Activated CD8-positive, alpha-beta memory T cell treated with anti-CD3 and anti-CD28 coated beads, Interleukin-2, amount 50 U/mL, for 1 hour (primary cell): ENCODE data around the gene GNG4.

Experiments
- DNase-seq: peaks from one replicate; pipeline ENCODE4 v3.0.0-alpha.2; 2020; ENCODE audit errors: extremely low read depth

Gene GNG4

DNA sequence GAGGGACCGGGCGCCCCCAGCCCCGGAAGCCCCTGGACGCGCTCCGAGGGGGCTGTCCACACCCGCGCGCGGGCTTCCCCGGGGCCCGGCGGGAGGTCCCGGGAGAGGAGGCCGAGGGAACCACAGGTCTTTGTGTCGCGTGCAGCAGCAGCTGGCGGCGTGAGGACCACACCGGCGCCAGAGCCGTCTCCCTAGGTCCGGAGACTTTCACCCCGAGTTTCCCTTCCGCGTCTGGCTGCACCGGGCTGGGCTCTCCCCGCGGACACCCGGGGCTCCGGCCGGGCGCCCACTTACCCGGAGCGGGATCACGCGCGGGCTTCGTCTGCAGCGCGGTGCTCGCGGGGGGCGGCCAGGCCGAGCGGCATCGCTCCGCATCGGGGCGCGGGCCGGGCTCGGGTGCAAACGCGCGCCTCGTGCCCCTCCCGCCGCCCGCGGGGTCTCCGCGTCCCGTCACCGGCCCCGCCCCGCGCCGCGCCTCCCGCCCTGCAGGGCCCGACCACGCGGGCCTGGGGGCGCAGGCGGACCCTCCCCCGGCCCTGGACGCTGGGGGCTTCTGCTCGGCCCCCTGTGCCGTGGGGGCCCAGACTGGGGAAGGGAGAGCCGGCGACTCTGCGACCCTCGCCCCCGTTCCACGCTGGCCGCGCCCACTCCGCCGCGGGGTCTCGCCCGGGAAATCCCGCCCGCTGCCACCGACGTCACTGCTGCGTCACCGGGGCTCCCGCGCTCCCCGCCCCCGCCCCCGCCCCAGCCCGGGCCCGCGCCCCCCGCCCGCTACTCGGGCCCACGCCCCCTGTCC, at the start of gene GNG4:
Gene GNG4 (minus strand): TSS at position 417 of the 796 bp plus-strand sequence. CDS start 65,946 bp downstream, outside the sequence.
- no peak for DNase-seq

DNA sequence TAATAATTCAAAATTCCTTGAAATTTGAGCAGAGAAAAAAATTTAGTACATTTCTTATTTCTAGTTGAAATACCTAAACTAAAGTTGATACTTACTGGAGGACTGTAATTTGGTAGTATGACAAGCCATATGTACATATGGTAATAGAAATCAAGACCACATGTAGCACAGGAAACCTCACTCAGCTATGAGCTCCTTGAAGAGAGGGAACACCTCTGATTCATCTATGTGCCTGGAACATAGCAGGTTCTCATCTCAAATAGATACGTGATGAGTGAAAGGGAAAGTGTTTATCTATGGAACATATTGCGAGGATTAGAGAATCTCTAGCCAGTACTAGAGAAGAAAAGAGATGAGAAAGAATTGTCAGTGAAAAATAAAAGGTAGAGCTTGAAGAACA, 47.9 kb upstream of the GNG4 start:
- no peak for DNase-seq

DNA sequence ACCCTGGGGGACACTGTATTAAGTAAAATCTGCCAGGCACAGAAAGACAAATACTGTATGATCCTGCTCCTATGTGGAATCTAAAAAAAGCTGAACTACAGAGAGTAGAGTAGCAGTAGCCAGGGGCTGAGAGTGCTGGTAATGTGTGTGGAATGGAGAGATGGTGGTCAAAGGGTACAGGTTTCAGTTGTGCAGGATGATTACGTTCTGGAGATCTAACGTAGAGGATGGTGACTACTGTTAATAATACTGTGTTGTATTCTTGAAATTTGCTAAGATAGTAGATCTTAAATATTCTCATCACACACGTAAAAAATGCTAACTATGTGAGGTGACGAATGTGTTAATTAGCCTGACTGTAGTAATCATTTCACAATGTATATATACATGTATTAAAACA, 39.8 kb upstream of the GNG4 start:
- no peak for DNase-seq

DNA sequence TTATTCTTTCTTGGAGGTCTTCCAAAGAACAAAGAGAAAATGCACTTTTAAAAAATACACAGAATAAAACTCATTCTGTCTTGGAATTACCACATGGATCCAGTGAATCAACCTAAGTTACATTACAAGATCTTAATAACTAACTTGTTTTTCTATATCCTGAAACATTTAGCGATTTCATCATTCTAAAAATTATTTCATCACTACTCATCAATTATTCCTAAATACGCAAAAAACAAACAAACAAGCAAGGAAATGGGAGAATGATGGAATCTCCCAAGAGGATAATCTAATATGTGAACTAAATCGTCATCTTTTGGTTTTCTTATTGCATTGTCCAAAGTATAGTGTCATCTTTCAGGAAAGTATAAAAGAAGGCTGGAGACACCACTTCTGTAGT, 38.5 kb upstream of the GNG4 start:
- no peak for DNase-seq

DNA sequence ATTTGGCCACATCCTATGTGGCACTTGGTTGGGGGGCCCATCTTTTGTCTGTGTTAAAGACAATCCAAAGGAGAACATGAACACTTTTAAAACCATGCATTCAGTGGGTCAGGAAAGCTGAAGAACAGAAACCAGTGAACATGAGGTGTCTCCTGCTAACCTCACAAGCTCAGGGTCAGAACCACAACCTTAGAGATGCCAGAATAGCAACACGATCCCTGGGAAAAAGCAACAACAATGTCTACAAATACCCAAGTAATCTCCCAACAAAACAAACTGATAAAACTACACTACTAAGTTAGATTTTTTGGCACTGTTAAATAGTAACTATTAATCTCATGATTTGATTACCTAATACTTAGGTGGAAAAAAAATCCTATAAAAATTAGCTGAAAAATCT, 34.1 kb upstream of the GNG4 start:
- DNase-seq = no peak

DNA sequence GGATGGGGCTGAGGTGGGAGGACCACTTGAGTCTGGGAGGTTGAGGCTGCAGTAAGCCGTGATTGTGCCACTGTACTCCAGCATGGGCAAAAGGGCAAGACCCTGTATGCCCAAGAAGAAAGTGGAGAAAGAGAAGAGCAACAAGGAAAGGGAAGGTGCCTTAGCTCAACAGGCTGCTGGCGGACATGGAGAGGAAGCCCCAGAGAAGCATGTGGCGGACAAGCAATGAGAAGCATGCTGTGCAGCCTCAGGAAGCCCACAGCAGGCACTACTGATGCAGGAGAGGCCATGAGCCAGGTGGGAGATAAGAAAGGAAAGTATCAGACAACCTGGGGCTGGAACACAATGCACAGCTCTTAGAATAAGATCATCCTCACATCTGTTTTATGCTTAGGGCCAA, 32.6 kb upstream of the GNG4 start:
- DNase-seq = no peak

DNA sequence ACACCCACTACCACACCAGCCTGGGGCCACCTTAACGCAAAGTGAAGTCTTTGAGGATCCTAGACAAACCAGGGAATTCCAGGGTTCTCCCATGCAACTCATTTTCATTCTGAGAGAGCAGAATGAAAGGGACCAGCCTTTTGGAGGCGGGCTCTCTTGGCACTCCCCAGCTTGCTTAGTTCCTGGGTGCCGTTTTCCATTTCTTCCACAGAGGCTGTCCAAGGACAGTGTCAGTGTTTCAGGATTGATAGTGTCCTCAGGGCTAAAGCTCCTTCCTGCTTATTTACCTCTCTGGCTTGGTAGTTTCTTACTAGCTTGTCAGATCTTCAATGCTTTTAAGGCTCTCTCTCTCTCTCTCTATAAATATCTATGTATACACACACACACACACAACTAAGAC, 30.1 kb upstream of the GNG4 start:
- DNase-seq = no peak

DNA sequence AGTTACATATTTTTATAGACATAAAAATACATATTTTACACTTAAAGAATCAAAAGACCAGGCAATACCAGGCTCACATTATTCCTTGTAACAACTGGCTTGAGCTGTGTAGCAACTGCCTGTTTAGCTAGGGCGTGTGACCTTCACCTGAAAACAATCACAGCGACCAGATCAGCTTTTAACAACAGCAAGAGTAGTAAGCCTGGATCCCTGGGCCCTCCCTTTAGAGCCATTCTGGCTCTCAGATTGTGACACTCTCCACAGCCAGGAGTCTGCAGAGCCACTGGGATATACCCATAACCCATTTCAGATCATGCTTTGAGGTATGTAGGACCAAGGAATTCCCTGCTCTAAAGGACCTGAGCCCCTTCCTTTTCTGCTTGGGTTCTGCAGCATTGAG, 29.4 kb upstream of the GNG4 start:
- no peak for DNase-seq

DNA sequence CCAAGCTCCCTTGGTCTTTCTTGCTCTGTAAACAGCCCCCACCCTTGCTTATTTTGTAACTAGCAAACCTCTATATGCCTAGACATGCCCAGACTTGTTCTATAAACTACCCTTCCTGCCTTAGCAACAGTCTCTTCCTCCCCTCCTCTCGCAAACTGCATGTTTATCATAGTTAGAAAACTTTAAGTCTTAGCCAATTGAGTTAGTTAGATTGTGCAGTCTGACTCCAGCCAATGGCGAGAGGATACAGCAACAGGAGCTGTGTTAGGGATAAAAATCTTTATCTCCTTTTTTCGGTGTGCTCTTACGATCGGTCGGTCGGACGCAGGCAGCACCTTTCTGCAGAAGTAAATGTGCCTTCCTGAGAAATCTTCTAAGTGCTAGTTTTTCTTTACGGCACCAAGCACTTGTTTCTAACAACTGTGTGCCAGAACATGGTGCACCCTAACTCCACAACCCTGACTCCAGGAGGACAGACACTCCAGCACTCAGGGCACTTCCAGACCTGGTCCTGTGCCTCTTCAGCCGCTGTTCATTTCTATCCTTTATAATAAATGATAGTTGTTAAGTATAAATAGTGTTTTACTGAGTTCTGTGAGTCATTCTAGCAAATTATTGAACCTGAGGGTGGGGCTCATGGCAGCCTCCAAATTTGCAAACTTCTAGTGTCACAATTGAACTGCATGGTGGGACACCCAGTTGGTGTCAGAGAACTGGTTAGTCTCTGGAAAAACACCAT, 25.7 kb upstream of the GNG4 start:
- DNase-seq = no peak

DNA sequence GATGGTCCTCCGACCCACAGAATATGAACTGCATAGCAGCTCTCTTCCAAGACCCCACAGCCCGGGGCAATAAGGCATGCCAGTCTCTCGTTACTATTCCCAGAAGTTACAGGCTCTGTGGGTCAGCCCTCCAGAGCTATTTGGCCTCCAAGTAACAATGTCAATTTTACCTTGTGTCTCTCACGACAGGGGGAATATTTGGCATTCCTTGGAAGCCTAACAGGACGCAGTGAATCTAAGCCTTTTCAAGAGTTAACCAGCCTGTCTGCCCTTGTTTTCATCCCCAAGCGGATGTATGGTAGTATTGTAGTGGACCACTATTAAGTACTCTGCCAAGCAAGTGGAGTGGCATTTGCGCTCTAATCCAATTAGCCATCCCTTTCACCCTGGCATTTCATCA, 24.4 kb upstream of the GNG4 start:
- DNase-seq = no peak

DNA sequence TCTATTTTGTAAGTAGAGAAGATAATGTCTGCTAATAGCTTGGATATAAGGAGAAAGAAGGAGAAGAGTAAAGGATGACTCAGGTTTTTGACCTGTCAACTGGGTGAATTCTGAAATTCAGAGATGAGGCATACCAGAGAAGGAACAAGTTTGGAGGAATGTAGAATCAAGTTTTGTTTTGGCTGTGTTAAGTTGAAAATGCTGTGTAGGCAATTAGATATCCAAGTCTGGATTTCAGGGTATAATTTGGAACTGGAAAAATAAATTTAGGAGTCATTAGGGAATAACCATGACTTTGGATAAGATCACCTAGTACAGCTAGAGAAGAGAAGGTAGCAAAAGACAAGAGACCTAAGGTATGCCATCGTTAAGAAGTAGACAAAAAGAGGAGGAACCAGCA, 22.4 kb upstream of the GNG4 start:
- no peak for DNase-seq

DNA sequence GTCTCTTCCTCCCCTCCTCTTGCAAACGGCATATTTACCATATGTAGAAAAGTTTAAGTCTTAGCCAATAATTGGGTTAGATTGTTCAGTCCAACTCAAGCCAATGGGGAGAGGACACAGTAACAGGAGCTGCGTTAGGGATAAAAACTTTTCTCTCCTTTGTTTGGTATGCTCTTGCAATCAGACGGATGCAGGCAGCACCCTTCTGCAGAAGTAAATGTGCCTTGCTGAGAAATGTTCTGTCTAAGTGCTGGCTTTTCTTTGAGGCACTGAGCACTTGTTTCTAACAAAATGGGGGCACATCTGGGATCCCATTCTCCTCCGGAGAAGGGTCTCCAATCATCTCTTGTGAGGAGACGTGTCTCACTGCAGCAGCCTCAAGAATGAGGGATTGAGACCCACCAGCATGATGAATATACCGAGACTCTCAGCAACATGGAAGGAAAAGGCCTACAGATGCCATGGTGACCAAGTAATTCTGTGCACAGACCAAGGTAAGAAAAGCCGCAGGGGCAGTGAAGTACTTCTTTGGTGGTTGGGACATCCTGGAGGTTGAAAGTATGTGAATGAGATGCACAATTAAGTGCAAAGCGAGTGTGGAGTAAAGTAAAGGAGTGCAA, 20.7 kb upstream of the GNG4 start:
- no peak for DNase-seq

DNA sequence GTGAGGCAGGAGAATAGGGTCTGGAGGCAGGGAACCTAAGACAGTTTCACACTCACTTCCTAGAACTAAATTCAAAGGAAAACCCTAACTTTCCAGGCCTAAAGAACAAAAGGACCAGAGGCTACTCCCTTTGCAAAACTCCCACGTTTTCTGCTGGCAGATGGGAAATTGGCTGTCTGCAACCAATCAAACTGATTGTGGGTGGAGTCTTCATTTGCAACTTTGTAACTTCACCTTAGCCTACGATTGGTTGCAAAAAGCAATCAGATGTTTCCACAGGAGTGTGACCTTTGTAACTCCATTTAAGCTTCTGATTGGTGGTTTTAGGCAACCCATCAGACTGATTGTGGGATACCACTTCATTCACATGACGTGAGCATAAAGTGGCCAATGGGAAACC, 19.7 kb upstream of the GNG4 start:
- no peak for DNase-seq

DNA sequence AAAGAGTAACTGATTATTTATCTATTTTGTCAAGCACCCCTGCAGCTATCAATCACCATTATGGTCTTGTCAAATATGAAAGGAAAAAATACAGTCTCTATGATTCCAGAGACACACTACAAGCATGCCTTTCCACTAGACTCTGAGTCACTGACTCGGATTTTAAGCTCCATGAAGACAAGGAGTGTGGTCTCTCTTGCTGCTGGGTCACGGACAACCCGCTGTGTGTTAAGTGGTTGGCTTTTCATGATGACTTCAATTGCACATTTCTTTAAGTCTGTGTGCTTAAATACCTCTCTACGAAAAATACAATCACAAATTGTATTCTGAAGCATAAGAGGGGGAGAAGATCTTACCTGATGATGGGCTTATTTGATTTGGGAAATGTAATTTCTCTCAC, 14.0 kb upstream of the GNG4 start:
- DNase-seq = no peak

DNA sequence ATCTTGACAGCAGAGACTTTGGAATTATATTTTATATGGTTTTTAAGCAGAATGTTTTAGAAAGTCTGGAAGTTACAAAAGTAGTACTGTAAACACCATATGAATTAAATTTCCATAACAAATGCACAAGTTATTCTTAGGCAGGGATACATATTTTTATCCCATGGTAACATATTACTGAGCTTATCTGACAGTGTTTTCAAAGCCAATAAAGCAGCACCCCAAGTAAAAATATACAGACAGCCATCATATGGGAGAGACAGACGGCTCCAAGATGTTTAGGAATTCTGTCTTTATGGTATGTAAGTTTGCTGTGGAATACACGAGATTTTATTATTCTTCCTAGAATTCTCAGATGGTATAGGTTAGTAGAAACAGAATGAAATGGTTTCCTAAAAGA, 12.0 kb upstream of the GNG4 start:
- DNase-seq = no peak

DNA sequence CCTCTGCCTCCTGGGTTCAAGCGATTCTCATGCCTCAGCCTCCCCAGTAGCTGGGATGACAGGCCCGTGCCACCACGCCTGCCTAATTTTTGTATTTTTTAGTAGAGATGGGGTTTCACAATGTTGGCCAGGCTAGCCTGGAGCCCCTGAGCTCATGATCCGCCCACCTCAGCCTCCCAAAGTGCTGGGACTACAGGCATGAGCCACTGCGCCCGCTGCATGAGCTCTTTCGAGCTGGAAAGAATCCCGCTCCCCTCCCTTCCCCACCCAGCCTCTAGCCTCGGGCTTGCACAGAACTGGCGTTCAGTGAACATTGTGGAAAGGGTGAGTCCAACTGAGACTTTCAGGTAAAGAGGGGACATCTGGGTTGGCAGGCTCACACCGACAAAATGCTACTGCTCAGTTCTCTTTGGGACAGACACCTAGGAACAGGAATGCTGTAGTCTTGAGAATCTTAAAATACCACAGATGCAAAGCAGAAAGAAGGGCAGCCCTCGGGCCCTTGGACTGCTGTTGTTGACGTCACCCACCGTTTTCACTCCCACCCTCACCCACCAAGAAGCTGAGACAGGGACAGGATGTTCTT, 9.7 kb upstream of the GNG4 start:
- DNase-seq = no peak

DNA sequence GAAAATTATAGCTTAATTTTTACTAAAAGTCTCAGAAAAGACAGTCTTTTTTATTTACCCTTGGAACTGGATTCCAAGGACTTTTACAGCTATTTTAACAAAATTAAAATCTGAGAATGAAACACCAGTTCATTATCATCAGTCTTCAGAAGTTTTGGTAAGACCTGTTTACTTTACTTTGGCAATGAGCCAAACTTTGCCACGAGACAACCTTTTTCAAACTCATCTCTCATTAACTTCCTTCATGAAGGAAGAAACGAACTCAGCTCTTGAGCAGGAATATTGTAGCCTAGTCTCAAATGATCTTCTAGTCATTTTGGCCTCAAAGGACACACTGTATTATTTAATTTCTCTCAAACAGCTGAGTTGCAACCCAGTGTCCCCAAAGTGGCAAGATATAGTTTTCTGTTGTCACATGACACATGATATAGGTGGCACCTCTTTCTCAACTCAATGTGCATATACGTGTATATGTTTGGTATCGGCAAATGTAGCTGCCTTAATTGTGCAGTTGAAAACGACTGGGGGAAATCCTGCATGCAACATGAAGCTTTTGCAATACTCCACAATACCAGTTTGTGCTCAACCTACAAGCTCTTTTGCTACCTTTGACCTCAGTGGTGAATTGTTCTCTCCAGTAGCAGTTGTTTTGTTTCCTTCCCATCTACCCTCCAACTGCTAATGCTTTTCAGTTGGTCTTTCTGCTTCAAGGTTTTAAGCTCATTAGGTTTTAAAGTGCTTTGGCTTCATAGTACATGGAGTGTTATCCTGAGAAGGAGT, 8.4 kb upstream of the GNG4 start:
- no peak for DNase-seq

DNA sequence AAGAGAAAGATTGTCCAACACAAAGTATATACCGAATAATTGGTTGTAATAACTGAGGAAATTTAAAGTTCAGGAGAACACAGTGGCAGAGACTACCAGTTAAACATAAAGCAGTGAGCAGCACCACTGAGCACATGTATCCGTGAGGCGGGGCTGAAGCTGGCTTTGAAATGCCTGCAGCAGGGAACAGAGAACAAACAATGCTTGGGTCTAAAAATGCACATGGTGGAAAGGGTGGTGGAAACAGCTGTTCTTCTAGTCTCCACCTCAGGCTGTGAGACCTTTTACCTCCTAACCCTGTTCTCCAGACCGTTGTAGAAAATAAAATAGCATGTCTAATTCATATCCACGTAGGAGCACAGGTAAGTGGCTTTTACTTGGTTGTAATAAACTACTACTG, 7.7 kb upstream of the GNG4 start:
- DNase-seq = no peak

DNA sequence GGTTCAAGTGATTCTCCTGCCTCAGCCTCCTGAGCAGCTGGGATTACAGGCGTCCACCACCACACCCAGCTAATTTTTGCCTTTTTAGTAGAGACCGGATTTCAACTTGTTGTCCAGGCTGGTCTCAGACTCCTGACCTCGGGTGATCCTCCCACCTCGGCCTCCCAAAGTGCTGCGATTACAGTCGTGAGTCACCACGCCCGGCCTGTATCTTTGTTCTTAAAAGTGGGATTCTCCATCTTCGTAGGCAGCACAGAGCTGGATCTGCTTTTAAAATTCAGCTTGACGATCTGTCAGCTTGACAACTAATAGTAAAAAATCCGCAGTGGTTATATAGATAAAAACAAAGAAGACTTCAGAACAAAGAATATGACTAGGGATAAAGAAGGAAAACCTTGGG, 2.8 kb upstream of the GNG4 start:
- DNase-seq = no peak

DNA sequence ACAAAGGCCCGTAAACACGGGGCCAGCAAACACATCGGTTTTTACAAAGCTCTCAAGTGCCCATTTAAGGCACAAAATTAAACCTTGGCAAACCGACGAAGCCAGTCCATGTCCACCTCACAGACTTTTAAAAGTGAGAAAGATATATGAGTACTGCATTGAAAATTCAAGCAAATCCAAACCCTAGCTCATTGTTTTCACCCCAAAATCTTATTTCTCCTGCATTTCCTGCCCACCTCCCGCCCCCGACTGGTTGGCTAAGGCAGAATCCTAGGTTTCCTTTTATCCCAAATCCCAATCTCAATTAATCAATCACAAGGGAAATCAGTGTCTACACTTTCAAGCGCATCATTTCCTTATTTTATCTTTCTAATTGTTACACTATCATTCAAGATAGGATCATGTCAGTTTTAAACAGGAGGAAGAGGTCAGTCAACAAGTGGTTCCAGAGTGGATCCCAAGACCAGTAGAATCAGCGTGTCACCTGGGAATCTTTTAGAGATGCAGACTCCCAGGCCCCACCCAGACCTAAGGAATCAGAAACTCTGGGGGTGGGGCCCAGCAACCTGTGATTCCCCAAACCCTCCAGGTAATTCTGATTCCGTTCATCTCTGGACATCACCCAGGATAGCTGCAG, 1.7 kb upstream of the GNG4 start:
- DNase-seq = no peak
